Measurements from ENCODE around the gene TRIOBP.

TRIOBP gene

DNA sequence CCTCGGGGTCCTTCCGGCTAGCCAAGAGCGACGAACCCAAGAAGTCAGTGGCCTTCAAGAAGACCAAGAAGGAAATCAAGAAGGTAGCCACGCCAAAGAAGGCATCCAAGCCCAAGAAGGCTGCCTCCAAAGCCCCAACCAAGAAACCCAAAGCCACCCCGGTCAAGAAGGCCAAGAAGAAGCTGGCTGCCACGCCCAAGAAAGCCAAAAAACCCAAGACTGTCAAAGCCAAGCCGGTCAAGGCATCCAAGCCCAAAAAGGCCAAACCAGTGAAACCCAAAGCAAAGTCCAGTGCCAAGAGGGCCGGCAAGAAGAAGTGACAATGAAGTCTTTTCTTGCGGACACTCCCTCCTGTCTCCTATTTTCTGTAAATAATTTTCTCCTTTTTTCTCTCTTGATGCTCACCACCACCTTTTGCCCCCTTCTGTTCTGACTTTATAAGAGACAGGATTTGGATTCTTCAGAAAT is 109.0 kb downstream of the TRIOBP start:
- no peak for DNase-seq (ENCODE audit: low read depth in 2 of 2)

DNA sequence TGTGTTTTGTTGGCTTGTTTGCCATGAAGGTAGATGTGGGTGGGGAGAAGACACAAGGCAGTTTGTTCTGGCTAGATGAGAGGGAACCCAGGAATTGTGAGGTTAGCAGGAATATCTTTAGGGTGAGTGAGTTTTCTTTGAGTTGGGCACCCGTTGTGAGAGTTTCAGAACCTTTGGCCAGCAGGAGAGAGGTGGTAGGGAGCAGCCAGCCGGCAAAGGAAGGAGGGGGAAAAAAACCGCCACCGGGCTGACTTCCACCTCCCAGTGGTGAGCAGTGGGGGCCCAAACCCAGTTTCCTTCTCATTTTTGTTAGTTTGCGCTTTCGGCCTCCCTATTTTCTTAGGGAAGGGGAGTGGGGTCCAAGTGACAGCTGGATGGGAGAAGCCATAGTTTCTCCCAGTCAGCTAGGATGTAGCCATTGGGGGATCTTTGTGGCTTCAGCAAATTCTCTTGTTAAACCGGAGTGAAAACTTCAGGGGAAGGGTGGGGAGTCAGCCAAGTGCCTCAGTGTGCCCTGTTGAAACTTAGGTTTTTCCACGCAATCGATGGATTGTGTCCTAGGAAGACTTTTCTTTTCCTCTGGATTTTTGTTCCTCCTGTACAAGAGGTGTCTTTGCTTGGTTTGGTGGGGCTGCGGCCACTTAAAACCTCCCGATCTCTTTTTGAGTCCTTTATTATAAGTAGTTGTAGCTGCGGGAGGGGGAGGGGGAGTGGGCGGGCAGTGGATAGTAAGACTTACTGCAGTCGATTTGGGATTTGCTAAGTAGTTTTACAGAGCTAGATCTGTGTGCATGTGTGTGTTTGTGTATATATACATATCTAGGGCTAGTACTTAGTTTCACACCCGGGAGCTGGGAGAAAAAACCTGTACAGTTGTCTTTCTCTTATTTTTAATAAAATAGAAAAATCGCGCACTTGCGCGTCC is 109.8 kb downstream of the TRIOBP start:
- DNase-seq (ENCODE audit: low read depth in 2 of 2), result no peak

DNA sequence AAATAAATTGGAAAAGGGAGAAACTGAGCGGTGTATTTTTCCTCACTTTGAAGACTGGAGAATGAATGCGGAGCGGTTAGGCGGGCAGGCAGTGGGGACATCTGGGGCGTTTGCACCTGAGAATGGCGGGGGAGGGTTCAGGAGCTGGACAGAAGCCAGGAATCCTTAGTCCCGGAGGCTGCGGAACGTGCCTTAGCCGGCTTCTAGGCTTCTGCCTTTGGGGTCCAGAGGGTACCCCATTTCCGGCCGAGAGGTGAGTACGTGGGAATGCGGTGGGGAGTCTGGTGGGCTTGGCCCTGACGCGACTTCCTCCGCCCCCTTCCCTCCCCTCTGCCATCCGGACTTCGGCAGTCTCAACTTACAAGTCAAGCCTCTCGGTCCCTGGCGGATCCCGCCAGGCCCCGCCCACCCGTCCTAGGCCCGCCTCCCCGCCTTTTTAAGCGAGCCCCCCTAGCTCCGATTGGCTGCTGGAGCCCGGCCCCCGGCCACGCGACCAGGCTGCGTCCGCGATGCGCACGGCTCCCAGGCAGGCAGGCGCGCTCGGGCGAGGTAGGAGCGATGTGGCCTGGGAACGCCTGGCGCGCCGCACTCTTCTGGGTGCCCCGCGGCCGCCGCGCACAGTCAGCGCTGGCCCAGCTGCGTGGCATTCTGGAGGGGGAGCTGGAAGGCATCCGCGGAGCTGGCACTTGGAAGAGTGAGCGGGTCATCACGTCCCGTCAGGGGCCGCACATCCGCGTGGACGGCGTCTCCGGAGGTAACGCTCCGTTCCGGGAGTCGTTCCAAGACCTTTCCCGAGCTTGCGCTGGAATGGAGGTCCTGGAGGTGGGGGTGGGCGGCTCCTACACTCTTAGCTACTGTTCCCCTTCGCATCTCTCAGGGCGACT is 110.8 kb downstream of the TRIOBP start, which contains the start of gene GCAT:
TSS of gene GCAT (plus strand) at position 525 of the 884 bp plus-strand sequence. CDS start at position 559, 34 bp downstream.
- DNase-seq (ENCODE audit: low read depth in 2 of 2), result peak; percentile 87 to 92

DNA sequence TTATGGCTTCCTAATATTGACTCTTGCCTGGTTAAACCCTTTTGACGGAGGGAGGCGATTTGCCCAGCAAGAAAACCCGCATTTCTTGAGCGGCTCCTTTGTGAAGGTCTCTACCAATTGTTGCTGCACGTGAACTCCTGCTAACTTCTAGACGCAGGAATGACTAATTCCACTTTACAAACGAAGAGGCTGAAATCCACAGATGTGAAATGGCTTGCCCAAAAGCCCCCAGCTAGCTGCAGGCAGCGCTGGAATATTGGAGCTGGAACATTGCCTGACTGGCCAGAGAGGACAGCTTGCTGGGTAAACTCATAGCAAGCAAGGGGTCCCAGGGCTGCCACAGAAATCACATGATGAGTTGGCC is 111.4 kb downstream of the TRIOBP start:
- no peak for DNase-seq (ENCODE audit: low read depth in 2 of 2)

DNA sequence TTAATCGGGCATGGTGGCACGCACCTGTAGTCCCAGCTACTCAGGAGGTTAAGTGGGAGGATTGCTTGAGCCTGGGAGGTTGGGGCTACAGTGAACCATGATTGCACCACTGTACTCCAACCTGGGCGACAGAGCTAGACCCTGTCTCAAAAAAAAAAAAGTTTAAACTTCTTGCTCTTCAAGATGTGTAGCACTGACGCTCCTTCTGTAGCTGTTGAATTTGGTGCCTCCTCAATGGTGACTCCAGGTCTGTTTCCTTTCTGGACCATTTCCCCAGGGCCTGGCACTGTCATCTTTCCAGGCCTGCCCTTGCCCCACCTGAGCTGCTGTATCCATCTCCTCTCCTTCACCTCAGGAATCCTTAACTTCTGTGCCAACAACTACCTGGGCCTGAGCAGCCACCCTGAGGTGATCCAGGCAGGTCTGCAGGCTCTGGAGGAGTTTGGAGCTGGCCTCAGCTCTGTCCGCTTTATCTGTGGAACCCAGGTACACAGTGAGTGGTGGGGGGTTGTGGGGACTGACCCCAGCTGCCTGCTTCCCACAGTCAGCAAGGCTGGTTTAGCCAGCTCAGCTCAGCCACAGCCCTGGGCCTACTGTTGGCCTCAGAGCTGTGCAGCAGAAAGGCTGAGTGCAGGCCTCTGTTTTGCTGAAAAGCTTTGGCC is 113.0 kb downstream of the TRIOBP start:
- no peak for DNase-seq (ENCODE audit: low read depth in 2 of 2)

DNA sequence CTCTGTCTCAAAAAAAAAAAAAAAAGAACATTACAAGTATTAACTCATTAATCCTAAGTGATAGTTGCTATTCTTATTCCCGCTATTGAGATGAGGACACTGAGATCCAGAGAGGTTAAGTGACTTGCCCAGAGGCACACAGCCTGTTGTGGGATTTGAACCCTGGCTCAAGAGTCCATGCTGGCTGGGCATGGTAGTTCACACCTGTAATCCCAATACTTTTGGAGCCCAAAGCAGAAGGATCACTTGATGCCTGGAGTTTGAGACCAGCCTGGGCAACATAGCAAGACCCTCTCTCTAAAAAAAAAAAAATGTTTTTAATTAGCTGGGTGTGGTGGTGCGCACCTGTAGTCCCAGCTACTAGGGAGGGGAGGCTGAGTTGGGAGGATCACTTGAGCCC is 115.0 kb downstream of the TRIOBP start:
- DNase-seq (ENCODE audit: low read depth in 2 of 2), result no peak

DNA sequence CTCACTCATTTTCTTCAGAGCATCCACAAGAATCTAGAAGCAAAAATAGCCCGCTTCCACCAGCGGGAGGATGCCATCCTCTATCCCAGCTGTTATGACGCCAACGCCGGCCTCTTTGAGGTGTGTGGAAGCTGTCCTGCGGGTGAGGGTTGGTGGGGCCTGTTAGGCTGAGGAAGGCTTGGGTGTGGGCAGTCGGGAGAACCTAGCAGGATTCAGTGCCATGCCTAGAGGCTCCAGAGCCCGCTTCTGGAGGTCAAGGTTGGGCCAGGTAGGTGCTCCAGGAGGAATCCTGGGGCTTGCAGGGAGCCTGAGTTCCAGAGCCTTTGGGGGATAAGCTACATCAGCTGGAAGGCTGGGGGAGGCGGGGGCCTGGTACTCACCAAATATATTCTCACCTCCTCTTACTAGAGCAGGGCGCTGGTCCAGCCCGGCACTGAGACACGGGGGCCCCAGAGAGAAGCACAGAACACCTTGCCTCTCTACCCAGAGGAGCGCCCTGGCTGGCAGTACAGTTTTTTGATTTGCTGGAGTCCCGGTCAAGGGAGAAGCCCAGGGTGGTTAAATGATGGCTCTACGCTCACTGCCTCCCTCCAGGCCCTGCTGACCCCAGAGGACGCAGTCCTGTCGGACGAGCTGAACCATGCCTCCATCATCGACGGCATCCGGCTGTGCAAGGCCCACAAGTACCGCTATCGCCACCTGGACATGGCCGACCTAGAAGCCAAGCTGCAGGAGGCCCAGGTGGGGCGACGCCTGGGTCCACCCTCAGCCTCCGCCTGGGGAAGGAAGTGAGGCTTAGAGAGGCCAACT is 116.2 kb downstream of the TRIOBP start:
- DNase-seq (ENCODE audit: low read depth in 2 of 2), result no peak

DNA sequence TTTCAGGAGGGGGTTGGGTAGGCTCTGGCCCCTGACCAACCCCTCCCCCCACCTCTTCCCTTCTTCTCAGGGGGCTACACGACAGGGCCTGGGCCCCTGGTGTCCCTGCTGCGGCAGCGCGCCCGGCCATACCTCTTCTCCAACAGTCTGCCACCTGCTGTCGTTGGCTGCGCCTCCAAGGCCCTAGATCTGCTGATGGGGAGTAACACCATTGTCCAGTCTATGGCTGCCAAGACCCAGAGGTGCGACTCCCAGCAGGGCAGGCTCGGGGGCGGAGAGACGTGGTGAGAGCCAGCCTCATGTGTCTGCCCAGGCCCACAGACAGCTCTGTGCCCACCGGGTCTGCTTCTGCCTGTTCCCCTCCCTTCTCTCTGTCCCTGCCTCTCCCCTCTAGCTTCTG is 118.7 kb downstream of the TRIOBP start:
- DNase-seq (ENCODE audit: low read depth in 2 of 2), result no peak

DNA sequence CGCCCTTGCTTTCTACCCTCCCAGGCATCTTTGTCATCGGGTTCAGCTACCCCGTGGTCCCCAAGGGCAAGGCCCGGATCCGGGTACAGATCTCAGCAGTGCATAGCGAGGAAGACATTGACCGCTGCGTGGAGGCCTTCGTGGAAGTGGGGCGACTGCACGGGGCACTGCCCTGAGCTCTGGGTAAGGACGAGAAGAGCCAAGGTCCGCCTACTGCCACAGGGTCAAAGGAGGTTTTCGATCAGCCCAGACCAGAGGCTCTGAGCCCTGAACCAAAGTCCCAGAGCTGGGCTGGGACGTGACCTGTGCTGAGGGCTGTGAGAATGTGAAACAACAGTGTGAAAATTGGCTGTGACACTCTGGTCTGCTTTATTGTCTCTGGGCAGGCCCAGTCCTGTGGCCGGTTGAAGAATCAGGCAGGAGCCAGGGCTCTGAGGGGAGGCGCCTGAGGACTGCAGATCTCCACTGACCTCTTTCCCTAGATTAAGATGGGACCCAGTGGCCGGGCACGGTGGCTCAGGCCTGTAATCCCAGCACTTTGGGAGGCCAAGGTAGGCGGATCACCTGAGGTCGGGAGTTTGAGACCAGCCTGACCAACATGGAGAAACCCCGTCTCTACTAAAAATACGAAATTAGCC is 119.8 kb downstream of the TRIOBP start:
- no peak for DNase-seq (ENCODE audit: low read depth in 2 of 2)

DNA sequence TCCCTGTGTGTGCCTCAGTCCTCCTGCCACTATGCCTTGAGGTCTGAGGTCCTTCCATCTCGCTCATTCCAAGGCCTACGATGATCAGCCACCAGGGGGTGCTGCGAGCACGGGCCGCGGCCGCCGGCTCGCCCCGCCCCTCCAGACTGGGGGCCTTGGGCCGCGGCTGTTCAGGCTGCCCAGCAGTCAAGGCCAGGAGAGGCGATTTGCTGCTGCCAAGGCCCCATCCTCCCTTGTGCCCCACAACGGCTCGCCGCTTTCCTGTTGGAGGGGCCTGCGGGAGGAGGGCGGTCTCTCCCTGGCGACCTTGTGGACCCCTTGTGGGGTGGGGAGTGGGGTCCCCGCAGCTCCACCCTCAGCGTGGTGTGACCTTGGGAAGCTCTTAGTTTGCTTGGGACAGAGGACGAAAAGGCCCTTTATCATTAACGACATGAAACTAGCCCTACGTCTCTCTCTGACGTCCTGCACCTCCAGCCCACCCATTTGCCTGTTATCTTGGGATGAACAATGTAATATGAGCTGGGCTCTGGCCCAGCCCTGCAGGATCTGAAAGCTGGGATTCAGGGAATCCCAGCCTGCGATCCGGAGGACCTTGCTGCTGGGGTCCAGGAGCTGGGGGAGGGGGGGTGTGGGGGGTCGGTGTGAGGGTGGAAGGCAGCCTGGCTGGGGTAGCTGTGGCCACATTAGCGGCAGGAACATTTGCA is 121.0 kb downstream of the TRIOBP start:
- DNase-seq (ENCODE audit: low read depth in 2 of 2), result peak; percentile 58 to 76

DNA sequence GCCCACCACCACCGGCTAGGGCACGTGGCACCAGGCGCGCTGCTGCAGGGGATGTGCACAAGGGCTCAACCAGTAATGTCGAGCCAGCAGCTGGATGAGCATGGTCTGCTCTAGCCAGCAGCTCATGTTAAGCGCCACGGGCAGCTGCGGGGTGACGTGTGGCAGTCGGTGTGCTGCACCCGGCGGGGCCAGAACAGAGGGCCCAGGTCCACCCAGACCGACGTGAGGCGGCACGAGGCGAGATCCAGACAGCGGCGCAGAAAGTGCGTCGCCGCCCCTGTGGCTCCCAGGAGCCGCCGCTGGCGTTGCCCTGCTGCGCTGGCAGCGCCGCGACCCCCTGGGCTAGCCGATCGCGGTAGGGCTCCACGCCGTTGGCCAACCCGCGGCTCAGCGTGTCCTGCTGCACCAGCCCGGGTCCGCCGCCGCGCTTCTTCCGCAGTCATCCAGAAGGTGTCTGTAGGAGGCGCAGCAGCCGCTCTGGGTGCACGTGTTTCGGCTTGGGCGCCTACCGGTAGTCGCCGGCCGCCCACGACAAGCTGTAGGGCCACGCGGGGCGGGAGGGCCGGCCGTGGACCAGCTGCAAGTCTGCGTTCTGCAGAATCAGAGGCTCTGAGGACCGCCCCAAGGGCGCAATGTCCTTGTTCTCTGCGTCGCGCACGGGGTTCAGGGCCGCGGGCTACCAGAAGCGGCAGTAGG is 121.7 kb downstream of the TRIOBP start:
- peak; percentile 53 to 64 for DNase-seq (ENCODE audit: low read depth in 2 of 2)

DNA sequence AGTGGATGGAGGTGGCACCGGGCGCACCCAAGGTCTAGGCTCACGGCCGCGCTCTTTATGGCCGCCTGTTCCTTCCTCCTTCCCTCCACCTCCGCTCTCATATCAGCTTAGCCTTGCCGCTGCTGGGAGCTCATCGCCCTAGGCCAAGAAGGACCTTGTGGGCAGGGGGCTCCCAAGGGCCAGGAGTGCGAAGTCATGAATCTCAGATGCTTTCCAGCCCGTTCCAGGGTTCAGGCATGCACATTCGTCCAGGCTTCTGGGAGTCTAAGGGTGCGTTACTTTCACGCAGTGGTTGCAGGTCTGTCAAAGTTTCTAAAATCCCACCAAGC is 122.2 kb downstream of the TRIOBP start:
- DNase-seq (ENCODE audit: low read depth in 2 of 2), result no peak

DNA sequence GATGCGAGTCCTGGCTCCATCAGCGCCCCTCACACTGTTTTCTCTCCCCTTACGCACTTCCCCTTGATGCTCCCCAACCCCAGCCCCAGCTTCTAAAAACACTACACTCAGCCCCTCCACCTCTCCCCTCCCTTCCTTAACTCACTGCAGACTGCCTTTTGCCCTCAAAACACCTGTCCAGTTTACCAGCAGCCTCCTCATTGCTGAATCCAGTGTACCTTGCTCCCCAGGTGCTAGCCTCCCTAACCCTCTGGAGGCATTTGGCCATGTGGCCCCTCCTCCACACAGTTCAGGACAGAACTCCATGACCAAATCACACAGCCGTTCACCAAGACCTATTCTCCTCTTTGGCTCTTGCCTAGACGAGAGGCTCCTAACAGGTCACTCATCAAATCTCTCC is 123.5 kb downstream of the TRIOBP start:
- no peak for DNase-seq (ENCODE audit: low read depth in 2 of 2)

DNA sequence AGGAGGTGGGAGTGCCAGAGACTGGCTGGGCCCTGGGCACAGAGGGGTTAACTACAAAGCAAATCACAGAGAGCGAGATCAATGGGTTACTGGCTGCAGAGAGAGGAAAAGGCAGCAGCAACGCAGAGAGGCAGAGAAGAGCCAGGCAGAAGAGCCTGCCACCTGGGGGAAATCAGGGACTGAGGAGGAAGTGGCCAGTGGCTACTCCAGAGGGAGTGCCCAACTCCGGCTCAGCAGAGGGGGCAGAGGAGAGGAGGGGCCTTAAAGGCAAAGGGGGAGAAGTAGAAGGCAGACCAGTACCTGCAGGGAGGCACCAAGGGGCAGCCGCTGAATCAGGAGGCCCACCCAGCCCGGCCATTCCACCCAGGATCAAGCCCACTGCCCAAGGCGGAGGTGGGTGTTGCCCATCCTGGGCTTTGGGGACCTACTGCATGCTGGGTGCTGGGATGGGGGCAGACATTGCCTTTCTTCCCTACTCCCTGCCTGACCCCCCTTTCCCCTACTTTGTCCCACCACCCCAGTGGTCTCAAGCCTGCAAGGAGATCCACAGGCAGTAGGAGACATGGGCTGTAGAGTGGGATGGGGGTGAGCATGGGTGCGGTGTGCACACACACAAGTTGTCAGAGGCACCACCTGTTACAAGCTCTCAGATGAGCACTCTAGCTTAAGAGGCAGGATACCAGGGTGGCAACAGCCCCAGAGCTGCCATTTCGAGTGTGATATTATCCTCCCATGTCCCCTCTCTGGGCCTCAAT is 125.4 kb downstream of the TRIOBP start:
- DNase-seq (ENCODE audit: low read depth in 2 of 2), result no peak

DNA sequence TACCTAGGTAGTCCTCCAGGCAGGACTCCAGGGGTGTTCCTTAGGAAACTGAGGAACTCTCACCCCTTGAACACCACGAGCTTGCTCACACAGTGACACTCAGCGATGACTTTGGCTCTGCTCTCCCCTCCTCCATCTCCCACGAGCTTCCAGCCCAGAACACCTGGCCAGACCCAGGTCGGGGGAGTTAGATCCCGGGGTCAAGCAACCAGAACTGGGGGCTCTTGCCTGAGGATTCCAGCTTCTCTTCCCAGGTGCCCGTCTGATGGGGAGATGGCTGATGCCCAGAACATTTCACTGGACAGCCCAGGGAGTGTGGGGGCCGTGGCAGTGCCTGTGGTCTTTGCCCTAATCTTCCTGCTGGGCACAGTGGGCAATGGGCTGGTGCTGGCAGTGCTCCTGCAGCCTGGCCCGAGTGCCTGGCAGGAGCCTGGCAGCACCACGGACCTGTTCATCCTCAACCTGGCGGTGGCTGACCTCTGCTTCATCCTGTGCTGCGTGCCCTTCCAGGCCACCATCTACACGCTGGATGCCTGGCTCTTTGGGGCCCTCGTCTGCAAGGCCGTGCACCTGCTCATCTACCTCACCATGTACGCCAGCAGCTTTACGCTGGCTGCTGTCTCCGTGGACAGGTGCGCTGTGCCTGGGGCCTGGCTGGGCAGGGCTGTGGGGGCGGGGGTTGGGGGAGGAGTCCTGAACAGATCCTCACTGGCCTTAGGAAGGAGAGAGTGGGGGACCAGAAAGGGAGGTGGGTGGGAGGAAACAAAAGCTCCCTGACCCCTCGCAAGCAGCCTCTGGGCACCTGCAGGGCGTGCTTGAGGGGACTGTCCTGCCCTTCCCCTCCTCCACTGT is 126.5 kb downstream of the TRIOBP start, which contains the start of gene GALR3:
TSS of gene GALR3 (plus strand) at position 249 of the 852 bp plus-strand sequence. CDS start at position 274, 25 bp downstream.
- DNase-seq (ENCODE audit: low read depth in 2 of 2), result no peak

DNA sequence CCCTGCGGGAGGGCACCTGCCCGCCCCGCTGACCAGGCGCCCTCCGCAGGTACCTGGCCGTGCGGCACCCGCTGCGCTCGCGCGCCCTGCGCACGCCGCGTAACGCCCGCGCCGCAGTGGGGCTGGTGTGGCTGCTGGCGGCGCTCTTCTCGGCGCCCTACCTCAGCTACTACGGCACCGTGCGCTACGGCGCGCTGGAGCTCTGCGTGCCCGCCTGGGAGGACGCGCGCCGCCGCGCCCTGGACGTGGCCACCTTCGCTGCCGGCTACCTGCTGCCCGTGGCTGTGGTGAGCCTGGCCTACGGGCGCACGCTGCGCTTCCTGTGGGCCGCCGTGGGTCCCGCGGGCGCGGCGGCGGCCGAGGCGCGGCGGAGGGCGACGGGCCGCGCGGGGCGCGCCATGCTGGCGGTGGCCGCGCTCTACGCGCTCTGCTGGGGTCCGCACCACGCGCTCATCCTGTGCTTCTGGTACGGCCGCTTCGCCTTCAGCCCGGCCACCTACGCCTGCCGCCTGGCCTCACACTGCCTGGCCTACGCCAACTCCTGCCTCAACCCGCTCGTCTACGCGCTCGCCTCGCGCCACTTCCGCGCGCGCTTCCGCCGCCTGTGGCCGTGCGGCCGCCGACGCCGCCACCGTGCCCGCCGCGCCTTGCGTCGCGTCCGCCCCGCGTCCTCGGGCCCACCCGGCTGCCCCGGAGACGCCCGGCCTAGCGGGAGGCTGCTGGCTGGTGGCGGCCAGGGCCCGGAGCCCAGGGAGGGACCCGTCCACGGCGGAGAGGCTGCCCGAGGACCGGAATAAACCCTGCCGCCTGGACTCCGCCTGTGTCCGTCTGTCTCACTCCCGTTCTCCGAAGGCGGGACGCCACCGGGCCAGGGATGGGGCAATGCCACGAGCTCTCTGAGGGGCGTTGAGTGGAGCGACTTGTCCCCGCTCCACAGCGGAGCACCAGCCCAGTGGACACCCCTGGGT is 128.1 kb downstream of the TRIOBP start:
- DNase-seq (ENCODE audit: low read depth in 2 of 2), result no peak
